KBM-7 (cell line): ENCODE measurements around the gene TLE1.

Source experiments
- DNase-seq: peaks from one replicate; pipeline ENCODE4 v3.0.0-alpha.2; 2015
- in situ Hi-C: fragments of 300-500 bp; cut with MboI; formaldehyde crosslinking; loops from 2 replicates; pipeline ENCODE4 v1.14.3; 2020; ENCODE audit warnings: low sequenced_read_pairs, low pct_unique_long_range_greater_than_20kb, mixed read lengths

TLE1 gene

GRCh38 chr9:81590688-81591087 lies 98.7 kb downstream of the TLE1 start:
- in situ Hi-C loops = no loop called here
- DNase-seq = no peak

- in situ Hi-C loops = no loop called here
Measured at GRCh38 chr9:81589819-81590218, 99.5 kb downstream of the TLE1 start.

GRCh38 chr9:81589392-81589791 lies 100.0 kb downstream of the TLE1 start:
- no peak for DNase-seq
- in situ Hi-C loops = no loop called here

More at GRCh38 chr9:81589819-81590218, 99.5 kb downstream of the TLE1 start:
- DNase-seq = no peak

GRCh38 chr9:81588148-81588871 lies 101.0 kb downstream of the TLE1 start:
- DNase-seq = no peak
- in situ Hi-C loops = no loop called here

GRCh38 chr9:81586786-81587185 lies 102.6 kb downstream of the TLE1 start:
- DNase-seq = no peak
- in situ Hi-C loops = no loop called here

- in situ Hi-C loops = no loop called here
- no peak for DNase-seq
Measured at GRCh38 chr9:81585191-81585763, 104.1 kb downstream of the TLE1 start.

GRCh38 chr9:81584099-81584498 lies 105.2 kb downstream of the TLE1 start:
- in situ Hi-C loops = no loop called here
- no peak for DNase-seq

GRCh38 chr9:81581986-81582385 lies 107.4 kb downstream of the TLE1 start:
- in situ Hi-C loops = no loop called here
- DNase-seq = no peak

GRCh38 chr9:81579381-81579780 lies 110.0 kb downstream of the TLE1 start:
- DNase-seq = no peak
- in situ Hi-C loops = no loop called here

GRCh38 chr9:81578606-81579005 lies 110.7 kb downstream of the TLE1 start:
- in situ Hi-C loops = no loop called here
- DNase-seq = no peak

- in situ Hi-C loops = no loop called here
- DNase-seq = no peak
Measured at GRCh38 chr9:81575956-81576355, 113.4 kb downstream of the TLE1 start.

GRCh38 chr9:81574405-81574804 lies 114.9 kb downstream of the TLE1 start:
- in situ Hi-C loops = no loop called here
- no peak for DNase-seq

GRCh38 chr9:81573415-81574321 lies 115.7 kb downstream of the TLE1 start:
- DNase-seq = no peak
- in situ Hi-C loops = no loop called here

- no peak for DNase-seq
- in situ Hi-C loops = no loop called here
Measured at GRCh38 chr9:81570083-81570482, 119.3 kb downstream of the TLE1 start.

GRCh38 chr9:81566074-81566698 lies 123.2 kb downstream of the TLE1 start:
- DNase-seq = no peak
- in situ Hi-C loops = no loop called here

GRCh38 chr9:81565609-81566008 lies 123.7 kb downstream of the TLE1 start:
- in situ Hi-C loops = no loop called here
- no peak for DNase-seq

GRCh38 chr9:81565144-81565543 lies 124.2 kb downstream of the TLE1 start:
- DNase-seq = no peak
- in situ Hi-C loops = no loop called here

GRCh38 chr9:81564632-81565031 lies 124.7 kb downstream of the TLE1 start:
- DNase-seq = no peak
- in situ Hi-C loops = no loop called here

- in situ Hi-C loops = no loop called here
- DNase-seq = no peak
Measured at GRCh38 chr9:81563739-81564138, 125.6 kb downstream of the TLE1 start.

- no peak for DNase-seq
- in situ Hi-C loops = no loop called here
Measured at GRCh38 chr9:81563020-81563407, 126.3 kb downstream of the TLE1 start.
